Astrocyte (in vitro differentiated cells and primary cell): ENCODE measurements around the gene LSP1.

Experiments used
- EZH2 ChIP-seq: IDR thresholded peaks from 2 replicates; pipeline ENCODE4 v1.6.1; 2012; ENCODE audit warnings: mild to moderate bottlenecking, low read length, inconsistent platforms; ENCODE audit not compliant: insufficient read depth
- TF ChIP-seq, protein P1 (sequence below): IDR thresholded peaks from 2 replicates; pipeline ENCODE4 v1.5.1; 2011; ENCODE audit warnings: low read depth, mild to moderate bottlenecking, inconsistent platforms, low read length, moderate library complexity; ENCODE audit not compliant: insufficient read depth

DNA sequence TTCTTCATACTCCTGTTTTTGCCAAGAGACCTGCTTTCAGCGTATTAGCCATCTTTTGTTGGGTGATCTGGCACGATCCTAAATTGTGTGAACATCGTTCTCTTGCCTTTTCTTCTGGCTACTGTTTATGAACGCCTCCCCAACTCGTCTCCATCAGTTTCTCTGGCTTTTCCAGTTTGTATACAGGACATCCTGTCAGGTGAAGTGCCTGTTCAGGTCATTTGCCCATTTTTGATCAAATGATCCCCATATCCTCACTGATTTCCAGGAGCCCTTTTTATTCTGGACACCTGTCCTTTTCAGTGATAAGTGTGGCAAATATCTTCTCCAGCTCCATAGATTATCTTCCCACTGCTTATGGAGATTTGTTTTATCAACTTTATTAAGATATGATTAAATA is 40.6 kb upstream of the LSP1 start:
- TF ChIP-seq, protein P1, sequence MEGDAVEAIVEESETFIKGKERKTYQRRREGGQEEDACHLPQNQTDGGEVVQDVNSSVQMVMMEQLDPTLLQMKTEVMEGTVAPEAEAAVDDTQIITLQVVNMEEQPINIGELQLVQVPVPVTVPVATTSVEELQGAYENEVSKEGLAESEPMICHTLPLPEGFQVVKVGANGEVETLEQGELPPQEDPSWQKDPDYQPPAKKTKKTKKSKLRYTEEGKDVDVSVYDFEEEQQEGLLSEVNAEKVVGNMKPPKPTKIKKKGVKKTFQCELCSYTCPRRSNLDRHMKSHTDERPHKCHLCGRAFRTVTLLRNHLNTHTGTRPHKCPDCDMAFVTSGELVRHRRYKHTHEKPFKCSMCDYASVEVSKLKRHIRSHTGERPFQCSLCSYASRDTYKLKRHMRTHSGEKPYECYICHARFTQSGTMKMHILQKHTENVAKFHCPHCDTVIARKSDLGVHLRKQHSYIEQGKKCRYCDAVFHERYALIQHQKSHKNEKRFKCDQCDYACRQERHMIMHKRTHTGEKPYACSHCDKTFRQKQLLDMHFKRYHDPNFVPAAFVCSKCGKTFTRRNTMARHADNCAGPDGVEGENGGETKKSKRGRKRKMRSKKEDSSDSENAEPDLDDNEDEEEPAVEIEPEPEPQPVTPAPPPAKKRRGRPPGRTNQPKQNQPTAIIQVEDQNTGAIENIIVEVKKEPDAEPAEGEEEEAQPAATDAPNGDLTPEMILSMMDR: no peak
- no peak for TF ChIP-seq EZH2
